A673 (cell line): ENCODE data around the gene EFCAB11.

Source experiments
- EZH2 ChIP-seq: fragments of 200-600 bp; sonication (generic); IDR thresholded peaks from 2 replicates; pipeline ENCODE4 v1.6.1; 2017; ENCODE audit warnings: borderline replicate concordance, low read depth, mild to moderate bottlenecking, mixed read lengths, antibody characterized with exemption, low read length; ENCODE audit not compliant: poor library complexity, severe bottlenecking
- TF ChIP-seq, protein P1 (sequence below): fragments of 300-800, 200-600 bp; sonication (generic); conservative IDR thresholded peaks from 2 replicates; pipeline ENCODE4 v1.5.1; 2017; ENCODE audit warnings: low read depth, mild to moderate bottlenecking, antibody characterized with exemption, low read length, moderate library complexity, mixed read lengths

DNA sequence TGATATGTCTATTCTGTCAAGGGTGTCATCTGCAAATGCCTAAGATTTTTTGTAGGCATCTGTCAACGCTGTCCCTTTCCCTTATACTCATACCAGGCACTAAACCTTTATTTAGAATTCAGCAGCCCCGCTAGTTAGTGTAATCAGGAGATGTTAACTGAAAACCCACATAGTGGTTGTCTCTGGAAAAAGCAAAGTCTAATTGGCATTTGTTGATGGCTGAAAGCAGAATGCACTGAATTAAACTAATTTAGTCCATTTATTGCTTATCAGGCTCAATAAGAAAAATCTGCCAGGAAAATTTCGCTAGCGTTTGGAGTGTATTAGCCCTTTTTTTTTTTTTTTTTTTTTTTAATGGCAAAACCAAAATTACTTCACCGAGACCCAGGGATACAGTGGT lies 35.7 kb upstream of the EFCAB11 start:
- TF ChIP-seq, protein P1, sequence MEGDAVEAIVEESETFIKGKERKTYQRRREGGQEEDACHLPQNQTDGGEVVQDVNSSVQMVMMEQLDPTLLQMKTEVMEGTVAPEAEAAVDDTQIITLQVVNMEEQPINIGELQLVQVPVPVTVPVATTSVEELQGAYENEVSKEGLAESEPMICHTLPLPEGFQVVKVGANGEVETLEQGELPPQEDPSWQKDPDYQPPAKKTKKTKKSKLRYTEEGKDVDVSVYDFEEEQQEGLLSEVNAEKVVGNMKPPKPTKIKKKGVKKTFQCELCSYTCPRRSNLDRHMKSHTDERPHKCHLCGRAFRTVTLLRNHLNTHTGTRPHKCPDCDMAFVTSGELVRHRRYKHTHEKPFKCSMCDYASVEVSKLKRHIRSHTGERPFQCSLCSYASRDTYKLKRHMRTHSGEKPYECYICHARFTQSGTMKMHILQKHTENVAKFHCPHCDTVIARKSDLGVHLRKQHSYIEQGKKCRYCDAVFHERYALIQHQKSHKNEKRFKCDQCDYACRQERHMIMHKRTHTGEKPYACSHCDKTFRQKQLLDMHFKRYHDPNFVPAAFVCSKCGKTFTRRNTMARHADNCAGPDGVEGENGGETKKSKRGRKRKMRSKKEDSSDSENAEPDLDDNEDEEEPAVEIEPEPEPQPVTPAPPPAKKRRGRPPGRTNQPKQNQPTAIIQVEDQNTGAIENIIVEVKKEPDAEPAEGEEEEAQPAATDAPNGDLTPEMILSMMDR, result no peak
- no peak for TF ChIP-seq EZH2
